HCT116 (cell line): ENCODE results near the gene LHPP. TPM values are rescaled to one million over a fixed set of nuclear protein-coding genes. Genes with fewer than 3 reads are reported as not detected.

Experiments used
- ATAC-seq: fragments of 200-7000 bp; cut with Tn5 transposase; 2 replicates; pipeline ENCODE4 v1.9.1; 2020; ENCODE audit warnings: mild to moderate bottlenecking, moderate library complexity
- BruUV-seq: library from RNA; stranded (reverse); fragments of 400-500 nt; replicated peaks from 2 replicates; lab custom pipeline; 2021; lab: Mats Ljungman, UMichigan
- CTCF ChIA-PET: fragments of 300-600 bp; sonication (Branson Sonifier 250); formaldehyde crosslinking; loops from one replicate; lab custom pipeline; 2021; ENCODE audit warnings: antibody characterized with exemption; lab: Charles Lee
- POLR2A ChIA-PET: fragments of 300-600, 350-600 bp; sonication (Branson Sonifier 250); formaldehyde crosslinking; loops from one replicate; lab custom pipeline; 2021; ENCODE audit warnings: antibody characterized with exemption; lab: Charles Lee
- RAD21 ChIA-PET, 2 experiments: fragments of 300-600 bp; sonication (Branson Sonifier 250); formaldehyde crosslinking; loops; one replicate each; lab custom pipeline; 2023; ENCODE audit warnings: low total read pairs in 2 of 2; ENCODE audit not compliant: uncharacterized antibody in 2 of 2, unreplicated experiment in 2 of 2, low non-redundant PET in 1 of 2; lab: Charles Lee
- DNase-seq: peaks from one replicate; pipeline ENCODE4 v3.0.0-alpha.2; 2010; ENCODE audit warnings: low read depth, low spot score
- H2AFZ ChIP-seq: fragments of 200-600 bp; shearing (Covaris generic), sonication (generic); 2 replicates; pipeline ENCODE4 v1.6.1; 2017; ENCODE audit warnings: low read depth, mixed run types, mixed read lengths, antibody characterized with exemption, low read length; ENCODE audit not compliant: poor library complexity, severe bottlenecking
- H3K27ac ChIP-seq: 2 replicates; pipeline ENCODE4 v1.5.1; 2012; ENCODE audit warnings: low read depth, low read length
- H3K27me3 ChIP-seq: fragments of 200-600 bp; sonication (generic); 2 replicates; pipeline ENCODE4 v1.6.1; 2016; ENCODE audit warnings: mixed run types, low read length, mixed read lengths; ENCODE audit not compliant: insufficient read depth
- H3K36me3 ChIP-seq, 2 experiments: fragments of 200-500 bp in 1 of 2; fragments of 200-600 bp in 1 of 2; sonication (Bioruptor generic) in 1 of 2; sonication (generic) in 1 of 2; 2 replicates each; pipeline versions ENCODE4 v1.5.1 to v1.6.1; 2014 to 2016; ENCODE audit warnings: low read length in 2 of 2, inconsistent platforms in 1 of 2, mixed read lengths in 1 of 2, mixed run types in 1 of 2; ENCODE audit not compliant: insufficient read depth in 2 of 2, control insufficient read depth in 1 of 2
- H3K4me1 ChIP-seq, 2 experiments: fragments of 200-600 bp in 1 of 2; sonication (generic) in 1 of 2; 2 replicates each; pipeline versions ENCODE4 v1.5.1 to v1.6.1; 2012 to 2017; ENCODE audit warnings: low read length in 2 of 2, inconsistent platforms in 1 of 2, mild to moderate bottlenecking in 1 of 2, mixed read lengths in 1 of 2, mixed run types in 1 of 2, moderate library complexity in 1 of 2; ENCODE audit not compliant: insufficient read depth in 2 of 2, control insufficient read depth in 1 of 2
- H3K4me2 ChIP-seq: fragments of 200-600 bp; sonication (generic); 2 replicates; pipeline ENCODE4 v1.6.1; 2017; ENCODE audit warnings: mixed run types, low read length, mixed read lengths
- H3K4me3 ChIP-seq, 2 experiments: fragments of 200-600 bp in 1 of 2; sonication (generic) in 1 of 2; replicated peaks in 1 of 2; 2 replicates each; pipeline ENCODE4 v1.5.1; 2011 to 2016; ENCODE audit warnings: low read length in 2 of 2, control low read depth in 1 of 2, low read depth in 1 of 2, mild to moderate bottlenecking in 1 of 2, mixed read lengths in 1 of 2, mixed run types in 1 of 2
- H3K79me2 ChIP-seq: fragments of 200-600 bp; sonication (generic); 2 replicates; pipeline ENCODE4 v1.6.1; 2017; ENCODE audit warnings: mild to moderate bottlenecking, mixed run types, low read length, moderate library complexity, mixed read lengths; ENCODE audit not compliant: insufficient read depth
- H3K9ac ChIP-seq: fragments of 200-600 bp; sonication (generic); 2 replicates; pipeline ENCODE4 v1.6.1; 2016; ENCODE audit warnings: low read length, mixed read lengths
- H3K9me2 ChIP-seq: fragments of 200-600 bp; sonication (generic), shearing (Covaris generic); 2 replicates; pipeline ENCODE4 v1.6.1; 2017; ENCODE audit warnings: mixed run types, mild to moderate bottlenecking, moderate library complexity; ENCODE audit not compliant: insufficient read depth
- H3K9me3 ChIP-seq, 2 experiments: fragments of 200-500 bp in 1 of 2; fragments of 200-600 bp in 1 of 2; sonication (Bioruptor generic) in 1 of 2; sonication (generic) in 1 of 2; 2 replicates each; pipeline ENCODE4 v1.6.1; 2014 to 2017; ENCODE audit warnings: low read length in 2 of 2, mixed read lengths in 2 of 2, inconsistent platforms in 1 of 2, low read depth in 1 of 2, mild to moderate bottlenecking in 1 of 2, mixed run types in 1 of 2, moderate library complexity in 1 of 2; ENCODE audit not compliant: control insufficient read depth in 1 of 2, insufficient read depth in 1 of 2
- H4K20me1 ChIP-seq: fragments of 200-600 bp; sonication (generic), shearing (Covaris generic); 2 replicates; pipeline ENCODE4 v1.6.1; 2017; ENCODE audit warnings: mixed run types, mild to moderate bottlenecking, moderate library complexity; ENCODE audit not compliant: insufficient read depth
- CBX3 ChIP-seq: IDR thresholded peaks from 2 replicates; pipeline ENCODE4 v1.6.1; 2012; ENCODE audit warnings: low read depth
- CEBPB ChIP-seq: IDR thresholded peaks from 2 replicates; pipeline ENCODE4 v1.6.1; 2012; ENCODE audit warnings: low read depth
- ELF1 ChIP-seq: IDR thresholded peaks from 2 replicates; pipeline ENCODE4 v1.6.1; 2012; ENCODE audit warnings: low read depth, borderline replicate concordance
- EZH2phosphoT487 ChIP-seq: fragments of 200-600 bp; IDR thresholded peaks from 2 replicates; pipeline ENCODE4 v1.6.1; 2018; ENCODE audit warnings: antibody characterized with exemption, borderline replicate concordance
- FOSL1 ChIP-seq: IDR thresholded peaks from 2 replicates; pipeline ENCODE4 v1.6.1; 2012; ENCODE audit warnings: low read depth
- JUND ChIP-seq: IDR thresholded peaks from 2 replicates; pipeline ENCODE4 v1.6.1; 2012
- RAD21 ChIP-seq: IDR thresholded peaks from 2 replicates; pipeline ENCODE4 v1.6.1; 2012; ENCODE audit warnings: low read depth, mild to moderate bottlenecking
- SIN3A ChIP-seq: IDR thresholded peaks from 2 replicates; pipeline ENCODE4 v1.6.1; 2012; ENCODE audit warnings: low read depth
- SP1 ChIP-seq: IDR thresholded peaks from 2 replicates; pipeline ENCODE4 v1.6.1; 2012; ENCODE audit warnings: low read depth
- YY1 ChIP-seq: IDR thresholded peaks from 2 replicates; pipeline ENCODE4 v1.6.1; 2011; ENCODE audit warnings: low read length, low read depth, moderate library complexity, mild to moderate bottlenecking; ENCODE audit not compliant: insufficient replicate concordance; ENCODE audit errors: extremely low read depth
- ZFX ChIP-seq: fragments of 450-650 bp; IDR thresholded peaks from 2 replicates; pipeline ENCODE4 v1.6.1; 2017
- ZNF274 ChIP-seq: fragments of 200-500 bp; sonication (Bioruptor generic); IDR thresholded peaks from 2 replicates; pipeline ENCODE4 v1.6.1; 2014; ENCODE audit warnings: mild to moderate bottlenecking, low read depth, low read length, inconsistent platforms
- intact Hi-C: fragments of 100-400 bp; cut with micrococcal nuclease; formaldehyde crosslinking; loops from 2 replicates; pipeline ENCODE4 v1.10.0; 2022
- total RNA-seq: library from RNA; stranded (reverse); gene quantifications from one replicate; pipeline ENCODE4 v1.2.1, GENCODE V29; 2021; ENCODE audit not compliant: unreplicated experiment
- TF ChIP-seq, protein P1 (sequence below): IDR thresholded peaks from 2 replicates; pipeline ENCODE4 v1.6.1; 2011; ENCODE audit warnings: mild to moderate bottlenecking, low read length, moderate library complexity; ENCODE audit not compliant: insufficient replicate concordance; ENCODE audit errors: extremely low read depth
- TF ChIP-seq, protein P2 (sequence below): IDR thresholded peaks from 2 replicates; pipeline ENCODE4 v1.6.1; 2012
- TF ChIP-seq, protein P3 (sequence below), 3 experiments: fragments of 200-600 bp in 1 of 3; sonication (generic) in 1 of 3; IDR thresholded peaks in 2 of 3; conservative IDR thresholded peaks in 1 of 3; 2 replicates each; pipeline ENCODE4 v1.5.1; 2012 to 2017; ENCODE audit warnings: low read depth in 2 of 3, low read length in 2 of 3, antibody characterized with exemption in 1 of 3, borderline replicate concordance in 1 of 3, control low read depth in 1 of 3, mild to moderate bottlenecking in 1 of 3, mixed read lengths in 1 of 3, mixed run types in 1 of 3, moderate library complexity in 1 of 3; ENCODE audit not compliant: insufficient read depth in 1 of 3

The LHPP gene
- total RNA-seq, 1 experiment from 2014 or later: 45.8 TPM

DNA sequence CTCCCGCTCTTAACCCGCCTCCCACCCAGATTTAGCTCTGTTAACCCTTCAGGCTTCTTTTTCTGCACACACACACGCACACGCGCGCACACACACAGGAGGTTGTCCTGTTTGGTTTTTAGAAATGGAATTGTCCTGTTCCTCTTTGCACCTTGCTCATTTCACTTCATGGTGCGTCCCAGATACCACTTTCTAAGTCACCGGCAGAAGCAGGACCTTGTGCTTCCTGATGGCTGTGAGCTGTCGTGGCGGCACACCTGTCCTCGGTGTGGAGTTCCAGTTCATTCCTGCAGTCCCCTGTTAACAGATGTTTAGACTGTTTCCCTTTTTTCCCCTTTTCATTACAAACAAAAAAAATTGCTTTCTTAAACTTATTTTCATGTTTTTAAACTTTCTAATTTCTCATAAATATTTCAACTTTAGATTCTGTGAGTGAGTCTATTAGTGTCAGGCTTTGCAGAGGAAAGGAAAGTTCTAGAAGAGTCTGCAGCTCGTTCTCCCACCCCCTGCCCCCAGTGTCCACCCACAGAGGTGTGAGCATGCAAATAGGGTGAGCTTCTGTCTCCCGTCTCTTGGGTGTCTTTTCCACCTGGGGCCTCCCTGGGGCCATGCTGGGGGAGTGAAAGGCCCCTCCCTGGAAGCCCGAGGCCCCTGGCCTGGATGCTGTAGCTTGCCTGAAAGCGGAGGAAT, 85.5 kb downstream of the LHPP start:
- no peak overlapping the region for H2AFZ ChIP-seq
- CTCF ChIA-PET: no interaction called here
- DNase-seq (no peak), ATAC-seq (no peak)
- H3K79me2 ChIP-seq: no peaks in the 10 kb centered on the region
- H3K4me3 ChIP-seq: no peak overlapping the region
- H3K9ac ChIP-seq: no peak overlapping the region
- H3K27me3 ChIP-seq: no peaks in the 10 kb centered on the region
- no peaks in the 10 kb centered on the region for H3K9me3 ChIP-seq
- no peak overlapping the region for H3K4me2 ChIP-seq
- H3K27ac ChIP-seq: no peak overlapping the region
- POLR2A ChIA-PET: no interaction called here
- no peaks in the 10 kb centered on the region for H4K20me1 ChIP-seq
- intact Hi-C loops: no loop called here
- H3K4me1 ChIP-seq: no peaks in the 10 kb centered on the region
- RAD21 ChIA-PET: no interaction called here
- H3K9me2 ChIP-seq: no peaks in the 10 kb centered on the region
- BruUV-seq: no TSS peak
- no peak for TF ChIP-seq SIN3A
- TF ChIP-seq, protein P1, sequence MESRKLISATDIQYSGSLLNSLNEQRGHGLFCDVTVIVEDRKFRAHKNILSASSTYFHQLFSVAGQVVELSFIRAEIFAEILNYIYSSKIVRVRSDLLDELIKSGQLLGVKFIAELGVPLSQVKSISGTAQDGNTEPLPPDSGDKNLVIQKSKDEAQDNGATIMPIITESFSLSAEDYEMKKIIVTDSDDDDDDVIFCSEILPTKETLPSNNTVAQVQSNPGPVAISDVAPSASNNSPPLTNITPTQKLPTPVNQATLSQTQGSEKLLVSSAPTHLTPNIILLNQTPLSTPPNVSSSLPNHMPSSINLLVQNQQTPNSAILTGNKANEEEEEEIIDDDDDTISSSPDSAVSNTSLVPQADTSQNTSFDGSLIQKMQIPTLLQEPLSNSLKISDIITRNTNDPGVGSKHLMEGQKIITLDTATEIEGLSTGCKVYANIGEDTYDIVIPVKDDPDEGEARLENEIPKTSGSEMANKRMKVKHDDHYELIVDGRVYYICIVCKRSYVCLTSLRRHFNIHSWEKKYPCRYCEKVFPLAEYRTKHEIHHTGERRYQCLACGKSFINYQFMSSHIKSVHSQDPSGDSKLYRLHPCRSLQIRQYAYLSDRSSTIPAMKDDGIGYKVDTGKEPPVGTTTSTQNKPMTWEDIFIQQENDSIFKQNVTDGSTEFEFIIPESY: no peak
- TF ChIP-seq CBX3: no peak
- TF ChIP-seq ZNF274: no peak
- TF ChIP-seq ELF1: no peak
- no peak for TF ChIP-seq FOSL1
- TF ChIP-seq CEBPB: no peak
- no peak for TF ChIP-seq SP1
- no peak for TF ChIP-seq ZFX
- TF ChIP-seq EZH2phosphoT487: no peak
- TF ChIP-seq, protein P2, sequence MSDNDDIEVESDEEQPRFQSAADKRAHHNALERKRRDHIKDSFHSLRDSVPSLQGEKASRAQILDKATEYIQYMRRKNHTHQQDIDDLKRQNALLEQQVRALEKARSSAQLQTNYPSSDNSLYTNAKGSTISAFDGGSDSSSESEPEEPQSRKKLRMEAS: no peak
- TF ChIP-seq RAD21: no peak
- no peak for TF ChIP-seq JUND
- no peak for TF ChIP-seq YY1
- TF ChIP-seq, protein P3, sequence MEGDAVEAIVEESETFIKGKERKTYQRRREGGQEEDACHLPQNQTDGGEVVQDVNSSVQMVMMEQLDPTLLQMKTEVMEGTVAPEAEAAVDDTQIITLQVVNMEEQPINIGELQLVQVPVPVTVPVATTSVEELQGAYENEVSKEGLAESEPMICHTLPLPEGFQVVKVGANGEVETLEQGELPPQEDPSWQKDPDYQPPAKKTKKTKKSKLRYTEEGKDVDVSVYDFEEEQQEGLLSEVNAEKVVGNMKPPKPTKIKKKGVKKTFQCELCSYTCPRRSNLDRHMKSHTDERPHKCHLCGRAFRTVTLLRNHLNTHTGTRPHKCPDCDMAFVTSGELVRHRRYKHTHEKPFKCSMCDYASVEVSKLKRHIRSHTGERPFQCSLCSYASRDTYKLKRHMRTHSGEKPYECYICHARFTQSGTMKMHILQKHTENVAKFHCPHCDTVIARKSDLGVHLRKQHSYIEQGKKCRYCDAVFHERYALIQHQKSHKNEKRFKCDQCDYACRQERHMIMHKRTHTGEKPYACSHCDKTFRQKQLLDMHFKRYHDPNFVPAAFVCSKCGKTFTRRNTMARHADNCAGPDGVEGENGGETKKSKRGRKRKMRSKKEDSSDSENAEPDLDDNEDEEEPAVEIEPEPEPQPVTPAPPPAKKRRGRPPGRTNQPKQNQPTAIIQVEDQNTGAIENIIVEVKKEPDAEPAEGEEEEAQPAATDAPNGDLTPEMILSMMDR (IDR thresholded peaks at IDR 0.05 in 2 of 3, conservative IDR thresholded peaks at IDR 0.05 in 1 of 3; ENCODE audit: borderline replicate concordance in 1 of 3, insufficient read depth in 1 of 3, low read depth in 2 of 3, low read length in 2 of 3): no peak
- H3K36me3 ChIP-seq: no peaks in the 10 kb centered on the region
